B cell (primary cell): ENCODE measurements around the gene TGFBR1. TPM values are rescaled to one million over a fixed set of nuclear protein-coding genes. Genes with fewer than 3 reads are reported as not detected.

ENCODE experiments used
- ATAC-seq: fragments of 200-7000 bp; cut with Tn5 transposase; one replicate; pipeline ENCODE4 v1.10.0; 2021; ENCODE audit warnings: low read depth, mild to moderate bottlenecking, moderate number of reproducible peaks, moderate library complexity
- CTCF ChIA-PET: fragments of 350-600 bp; sonication (Branson Sonifier 250); formaldehyde crosslinking; loops from one replicate; lab custom pipeline; 2021; ENCODE audit warnings: antibody characterized with exemption, inconsistent platforms; lab: Charles Lee
- POLR2A ChIA-PET: fragments of 350-600 bp; sonication (Branson Sonifier 250); formaldehyde crosslinking; loops from one replicate; lab custom pipeline; 2021; ENCODE audit warnings: antibody characterized with exemption; lab: Charles Lee
- DNase-seq: peaks from one replicate; pipeline ENCODE4 v3.0.0; 2013
- H2AFZ ChIP-seq: 2 replicates; pipeline ENCODE4 v1.6.1; 2012; ENCODE audit warnings: mild to moderate bottlenecking, low read depth, low read length; ENCODE audit not compliant: insufficient read depth, poor library complexity, severe bottlenecking
- H3K27ac ChIP-seq, 2 donors: 1 replicate in 1 of 2; 2 replicates in 1 of 2; pipeline ENCODE4 v1.5.1; 2012 to 2013; ENCODE audit warnings: low read length in 2 of 2, mild to moderate bottlenecking in 2 of 2, moderate library complexity in 1 of 2
- H3K27me3 ChIP-seq, 4 experiments: fragments of 200-600 bp in 1 of 4; sonication (generic) in 1 of 4; replicated peaks in 1 of 4; 1 replicate in 2 of 4; 2 replicates in 2 of 4; pipeline versions ENCODE4 v1.6.1 to v1.7.0; 2013 to 2016; ENCODE audit warnings: low read length in 3 of 4, mild to moderate bottlenecking in 2 of 4, mixed read lengths in 1 of 4, moderate library complexity in 1 of 4; ENCODE audit not compliant: insufficient read depth in 4 of 4, control insufficient read depth in 3 of 4; ENCODE audit errors: control extremely low read depth in 1 of 4
- H3K36me3 ChIP-seq, 2 experiments: replicated peaks in 1 of 2; 1 replicate in 1 of 2; 2 replicates in 1 of 2; pipeline versions ENCODE4 v1.6.1 to v1.7.1; 2013; ENCODE audit warnings: low read length in 1 of 2; ENCODE audit not compliant: insufficient read depth in 2 of 2, control insufficient read depth in 1 of 2; ENCODE audit errors: control extremely low read depth in 1 of 2, extremely low read depth in 1 of 2
- H3K4me1 ChIP-seq, 2 donors: fragments of 200-600 bp in 1 of 2; sonication (generic) in 1 of 2; 1 replicate in 1 of 2; 2 replicates in 1 of 2; pipeline versions ENCODE4 v1.5.1 to v1.6.1; 2013 to 2017; ENCODE audit warnings: low read length in 2 of 2; ENCODE audit not compliant: control insufficient read depth in 2 of 2, insufficient read depth in 2 of 2
- H3K4me2 ChIP-seq: replicated peaks from 2 replicates; pipeline ENCODE3; 2012; ENCODE audit warnings: mild to moderate bottlenecking, low read depth, low read length; ENCODE audit not compliant: poor library complexity, severe bottlenecking
- H3K4me3 ChIP-seq, 5 experiments: fragments of 200-600 bp in 1 of 5; sonication (generic) in 1 of 5; 1 replicate in 3 of 5; 2 replicates in 2 of 5; pipeline versions ENCODE4 v1.5.1 to v1.7.0; 2011 to 2016; ENCODE audit warnings: low read length in 4 of 5, mild to moderate bottlenecking in 4 of 5, low read depth in 2 of 5, control low read depth in 1 of 5, moderate library complexity in 1 of 5; ENCODE audit not compliant: insufficient read depth in 1 of 5; ENCODE audit errors: control extremely low read depth in 1 of 5, extremely low read depth in 1 of 5
- H3K79me2 ChIP-seq: fragments of 200-600 bp; sonication (generic); one replicate; pipeline ENCODE4 v1.6.0; 2016; ENCODE audit warnings: low read length; ENCODE audit not compliant: control insufficient read depth, insufficient read depth
- H3K9ac ChIP-seq: fragments of 200-600 bp; sonication (generic); 2 replicates; pipeline ENCODE4 v1.6.1; 2017; ENCODE audit warnings: mild to moderate bottlenecking, low read length, moderate library complexity
- H3K9me3 ChIP-seq, 3 donors: one replicate each; pipeline versions ENCODE4 v1.6.1 to v1.7.1; 2013; ENCODE audit warnings: low read length in 2 of 3; ENCODE audit not compliant: control insufficient read depth in 2 of 3, insufficient read depth in 1 of 3; ENCODE audit errors: control extremely low read depth in 1 of 3
- H4K20me1 ChIP-seq: 2 replicates; pipeline ENCODE4 v1.6.0; 2012; ENCODE audit warnings: mild to moderate bottlenecking, low read length; ENCODE audit not compliant: insufficient read depth, control insufficient read depth, poor library complexity, severe bottlenecking
- H3K27ac Mint-ChIP-seq: one replicate; pipeline ENCODE4 v1.8.0; 2021; ENCODE audit warnings: mixed read lengths
- H3K27me3 Mint-ChIP-seq: one replicate; pipeline ENCODE4 v1.8.0; 2021; ENCODE audit warnings: mixed read lengths
- H3K4me1 Mint-ChIP-seq: one replicate; pipeline ENCODE4 v1.8.0; 2021; ENCODE audit warnings: mixed read lengths
- H3K4me3 Mint-ChIP-seq: one replicate; pipeline ENCODE4 v1.8.0; 2021; ENCODE audit warnings: mixed read lengths
- H3K9me3 Mint-ChIP-seq: one replicate; pipeline ENCODE4 v1.8.0; 2022; ENCODE audit warnings: mixed read lengths; ENCODE audit not compliant: insufficient read depth
- EZH2 ChIP-seq: IDR thresholded peaks from 2 replicates; pipeline ENCODE4 v1.6.1; 2012; ENCODE audit warnings: borderline replicate concordance, low read depth, mild to moderate bottlenecking, moderate library complexity, low read length; ENCODE audit not compliant: insufficient read depth, poor library complexity, severe bottlenecking
- WGBS: methylation state at CpG from one replicate; pipeline ENCODE4 v1.1.5; 2013; ENCODE audit warnings: missing lambda C conversion rate; ENCODE audit not compliant: insufficient coverage; 5-methylcytosine and 5-hydroxymethylcytosine counted together
- intact Hi-C: fragments of 100-400 bp; cut with micrococcal nuclease; formaldehyde crosslinking; loops from one replicate; pipeline ENCODE4 v1.10.0; 2022
- polyA plus RNA-seq: library from polyadenylated mRNA; depleted of rRNA; stranded (reverse); fragments of >200 nt; gene quantifications from 2 replicates; pipeline ENCODE4 v1.2.3, GENCODE V29; 2012
- total RNA-seq, 2 donors: library from RNA; stranded (reverse); fragments of 120-200 nt in 1 of 2; gene quantifications; 1 replicate in 1 of 2; 2 replicates in 1 of 2; pipeline versions ENCODE4 v1.2.3 to v1.2.4, GENCODE V29; 2013 to 2022
- TF ChIP-seq, protein P1 (sequence below): fragments of 200-600 bp; IDR thresholded peaks from one replicate; pipeline ENCODE4 v1.8.0; 2022; ENCODE audit warnings: antibody characterized with exemption, mild to moderate bottlenecking

The TGFBR1 gene
- total and polyA plus RNA-seq, 2 donors (not counting 1 experiment from before 2014, with no cell fraction given) = 3.0 to 60.7 TPM

DNA sequence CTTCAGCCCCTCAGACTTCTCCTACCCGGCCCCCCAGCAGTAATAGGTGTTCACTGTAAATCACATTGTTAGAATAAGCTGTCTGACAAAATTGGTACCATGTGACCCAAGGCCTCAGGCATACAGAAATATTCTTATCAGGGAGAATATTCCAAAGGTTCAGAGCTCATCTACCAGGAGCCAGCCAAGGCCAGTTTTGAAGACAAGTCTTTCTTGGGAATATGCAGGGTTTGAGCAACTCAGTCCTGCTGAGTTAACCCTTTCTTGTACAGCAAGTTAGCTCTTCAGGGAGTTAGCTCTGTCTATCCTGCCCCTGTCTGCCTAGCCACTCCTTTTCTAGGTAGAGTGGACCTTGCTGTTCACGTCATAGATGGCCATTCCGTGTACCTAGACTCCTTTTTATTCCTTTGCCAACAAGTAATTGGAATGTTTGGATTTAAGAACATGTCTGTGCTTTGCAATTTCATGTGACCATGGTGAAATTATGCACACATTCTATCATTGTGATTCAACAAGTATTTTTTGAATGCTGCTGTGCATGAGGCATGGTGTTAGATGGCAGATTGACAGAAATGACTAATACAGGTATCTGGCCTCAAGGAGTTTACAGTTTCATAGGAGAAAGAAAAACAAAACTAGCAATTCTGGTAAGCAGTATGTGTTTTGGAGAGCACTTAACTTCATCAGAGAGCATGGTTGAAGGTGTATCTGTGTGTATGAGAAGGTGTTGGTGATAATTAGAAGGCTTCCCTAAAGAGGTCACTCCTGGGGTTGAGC, 22.6 kb downstream of the TGFBR1 start:
- H3K27me3 ChIP-seq = no peaks in the 10 kb centered on the region
- no peak overlapping the region for H3K9ac ChIP-seq
- WGBS = no CpG with 5 or more reads among the region's 3 CpGs
- H3K36me3 ChIP-seq = peaks cover 0 to 2% of the 10 kb centered on the region in 2 experiments
- POLR2A ChIA-PET = interaction anchor here (0.6 to 1.1 kb wide), 2 partner anchors 24 to 1085 kb away, joined by 3 to 4 read pairs; no protein-coding TSS in a partner anchor
- Mint-ChIP-seq H3K4me3 (no peak overlapping the region), H3K4me1 (peaks cover 61% of the 10 kb centered on the region), H3K9me3 (no peaks in the 10 kb centered on the region), H3K27ac (peak overlapping the region; percentile 39), H3K27me3 (no peaks in the 10 kb centered on the region)
- peaks cover 14 to 17% of the 10 kb centered on the region in 2 donors for H3K4me1 ChIP-seq
- H2AFZ ChIP-seq = no peak overlapping the region
- no peak for ATAC-seq
- peaks cover 0 to 5% (median 0%) of the 10 kb centered on the region in 3 donors for H3K9me3 ChIP-seq
- no peak overlapping the region for H3K27ac ChIP-seq
- TF ChIP-seq, protein P1, sequence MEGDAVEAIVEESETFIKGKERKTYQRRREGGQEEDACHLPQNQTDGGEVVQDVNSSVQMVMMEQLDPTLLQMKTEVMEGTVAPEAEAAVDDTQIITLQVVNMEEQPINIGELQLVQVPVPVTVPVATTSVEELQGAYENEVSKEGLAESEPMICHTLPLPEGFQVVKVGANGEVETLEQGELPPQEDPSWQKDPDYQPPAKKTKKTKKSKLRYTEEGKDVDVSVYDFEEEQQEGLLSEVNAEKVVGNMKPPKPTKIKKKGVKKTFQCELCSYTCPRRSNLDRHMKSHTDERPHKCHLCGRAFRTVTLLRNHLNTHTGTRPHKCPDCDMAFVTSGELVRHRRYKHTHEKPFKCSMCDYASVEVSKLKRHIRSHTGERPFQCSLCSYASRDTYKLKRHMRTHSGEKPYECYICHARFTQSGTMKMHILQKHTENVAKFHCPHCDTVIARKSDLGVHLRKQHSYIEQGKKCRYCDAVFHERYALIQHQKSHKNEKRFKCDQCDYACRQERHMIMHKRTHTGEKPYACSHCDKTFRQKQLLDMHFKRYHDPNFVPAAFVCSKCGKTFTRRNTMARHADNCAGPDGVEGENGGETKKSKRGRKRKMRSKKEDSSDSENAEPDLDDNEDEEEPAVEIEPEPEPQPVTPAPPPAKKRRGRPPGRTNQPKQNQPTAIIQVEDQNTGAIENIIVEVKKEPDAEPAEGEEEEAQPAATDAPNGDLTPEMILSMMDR = no peak
- TF ChIP-seq EZH2 = no peak
- peaks cover 5% of the 10 kb centered on the region for H4K20me1 ChIP-seq
- intact Hi-C loops = no loop called here
- DNase-seq = no peak
- CTCF ChIA-PET = interaction anchor here (0.6 to 2.6 kb wide), 5 partner anchors 9 to 116 kb away, joined by 3 to 8 read pairs (median 3); no protein-coding TSS in a partner anchor
- H3K4me2 ChIP-seq = no peak overlapping the region
- peaks cover 66% of the 10 kb centered on the region for H3K79me2 ChIP-seq
- no peak overlapping the region for H3K4me3 ChIP-seq

DNA sequence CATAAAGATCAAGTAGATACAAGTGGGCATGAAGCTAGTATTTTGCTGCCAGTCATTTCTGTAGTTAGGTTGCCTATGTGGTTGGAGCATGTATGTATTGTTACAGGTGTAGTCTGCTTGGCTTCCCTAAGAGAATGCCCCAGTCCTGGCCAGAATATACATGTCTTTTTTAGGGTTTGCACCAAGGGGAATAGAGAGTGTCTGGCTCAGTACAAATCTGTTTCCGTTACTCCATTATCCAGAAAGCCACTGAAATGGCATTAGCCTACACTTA, 23.2 kb downstream of the TGFBR1 start:
- H3K27me3 ChIP-seq = no peaks in the 10 kb centered on the region
- H3K79me2 ChIP-seq = peaks cover 62% of the 10 kb centered on the region
- intact Hi-C loops = no loop called here
- ChIA-PET CTCF (interaction anchor here (0.6 to 2.6 kb wide), 4 partner anchors 9 to 117 kb away, joined by 3 to 8 read pairs (median 4); no protein-coding TSS in a partner anchor), POLR2A (interaction anchor here (0.6 to 1.1 kb wide), 2 partner anchors 24 to 1085 kb away, joined by 3 to 4 read pairs; no protein-coding TSS in a partner anchor)
- TF ChIP-seq EZH2 = no peak
- TF ChIP-seq, protein P1 = no peak
- H2AFZ ChIP-seq = no peak overlapping the region
- Mint-ChIP-seq H3K4me3 (no peak overlapping the region), H3K4me1 (peaks cover 61% of the 10 kb centered on the region), H3K9me3 (no peaks in the 10 kb centered on the region), H3K27me3 (no peaks in the 10 kb centered on the region), H3K27ac (peak overlapping the region; percentile 39)
- DNase-seq (no peak), ATAC-seq (no peak)
- H3K4me1 ChIP-seq = peaks cover 14 to 17% of the 10 kb centered on the region in 2 donors
- peaks cover 5% of the 10 kb centered on the region for H4K20me1 ChIP-seq
- no peak overlapping the region for H3K9ac ChIP-seq
- no peak overlapping the region for H3K27ac ChIP-seq
- H3K4me3 ChIP-seq = no peak overlapping the region
- no CpG with 5 or more reads among the region's 1 CpG for WGBS
- H3K4me2 ChIP-seq = no peak overlapping the region
- H3K36me3 ChIP-seq = peaks cover 0 to 6% of the 10 kb centered on the region in 2 experiments
- H3K9me3 ChIP-seq = peaks cover 0 to 5% (median 0%) of the 10 kb centered on the region in 3 donors
